Stimulated activated CD8-positive, alpha-beta memory T cell treated with anti-CD3 and anti-CD28 coated beads, Interleukin-12 subunit alpha, Interleukin-12 subunit beta, amount 100 ng/mL, for 1 hour (primary cell): ENCODE data around the gene ASCL3.
"Not testable (repeated sequence)": the region's sequence is repeated elsewhere in the genome, so short reads cannot be mapped to it uniquely, and the experiment has no call there.

ENCODE experiments used
- DNase-seq: peaks from one replicate; pipeline ENCODE4 v3.0.0-alpha.2; 2020; ENCODE audit warnings: low read depth

The ASCL3 gene

DNA sequence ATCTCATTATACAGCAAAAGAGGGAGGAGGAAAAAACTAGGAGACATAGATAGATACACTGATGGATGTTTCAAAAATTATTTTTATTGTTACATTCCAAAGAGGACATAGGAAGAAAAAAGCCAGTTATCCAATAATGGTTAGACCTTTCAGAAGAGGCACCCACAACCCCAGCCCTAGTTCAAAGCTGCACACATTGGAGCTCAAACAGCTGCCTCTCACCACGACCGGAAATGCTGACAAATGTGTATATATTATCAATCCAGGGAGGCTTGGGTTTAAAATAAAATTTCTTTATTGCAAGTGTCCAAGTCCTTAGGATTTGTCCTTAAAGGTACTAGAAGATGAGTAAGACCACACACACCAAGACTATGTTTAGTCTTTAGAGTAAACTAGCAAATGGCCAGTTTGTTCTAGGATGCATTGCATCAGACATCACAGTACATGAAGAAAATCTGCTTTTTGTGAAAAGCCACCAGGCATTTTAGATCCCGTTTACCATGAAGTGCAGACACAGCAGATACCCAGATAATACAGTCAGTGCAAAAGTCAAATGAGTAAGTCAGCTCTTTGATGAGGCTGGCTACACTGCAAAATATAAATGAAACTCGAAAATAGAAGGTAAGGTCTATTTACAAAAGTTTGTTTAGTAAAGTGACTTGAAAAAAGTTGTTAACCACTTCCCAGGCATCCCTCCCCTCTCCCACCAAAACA, 4.6 kb upstream of the ASCL3 start:
- DNase-seq = no peak

DNA sequence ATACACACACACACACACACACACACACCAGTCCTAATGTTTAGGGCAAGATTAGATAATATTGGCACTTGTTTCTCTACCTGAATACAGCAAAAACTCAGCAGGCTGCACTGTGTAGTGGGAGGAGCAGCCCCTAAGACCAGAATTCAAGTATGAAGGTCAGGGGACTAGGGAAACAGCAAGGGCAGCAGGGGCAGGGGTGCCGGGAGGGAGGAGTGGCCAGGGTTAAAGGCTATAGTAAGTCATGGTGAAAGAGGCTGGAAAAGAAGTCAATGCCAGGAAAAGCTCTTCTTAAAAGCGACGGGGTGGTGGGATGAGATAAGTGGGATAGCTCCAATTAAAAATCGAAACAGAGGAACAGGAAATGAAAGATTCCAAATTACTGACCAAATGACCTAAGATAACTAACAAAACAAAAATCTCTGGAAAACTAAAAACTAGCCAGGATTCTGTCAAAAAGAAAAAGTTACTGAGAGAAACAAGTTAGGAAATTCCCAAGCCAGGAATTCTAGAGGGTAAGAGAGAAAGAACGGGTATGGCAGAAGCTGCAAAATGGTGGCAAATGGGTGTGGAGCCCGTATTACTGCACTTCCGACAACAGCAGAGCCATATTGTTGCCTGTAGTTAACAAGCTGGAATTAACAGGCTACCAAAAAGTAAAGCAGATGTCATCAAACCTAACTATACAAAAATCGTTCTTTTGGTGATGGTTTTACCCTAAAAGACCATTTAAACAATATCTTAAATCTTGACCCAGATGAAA, 1.3 kb downstream of the ASCL3 start:
- no peak for DNase-seq

DNA sequence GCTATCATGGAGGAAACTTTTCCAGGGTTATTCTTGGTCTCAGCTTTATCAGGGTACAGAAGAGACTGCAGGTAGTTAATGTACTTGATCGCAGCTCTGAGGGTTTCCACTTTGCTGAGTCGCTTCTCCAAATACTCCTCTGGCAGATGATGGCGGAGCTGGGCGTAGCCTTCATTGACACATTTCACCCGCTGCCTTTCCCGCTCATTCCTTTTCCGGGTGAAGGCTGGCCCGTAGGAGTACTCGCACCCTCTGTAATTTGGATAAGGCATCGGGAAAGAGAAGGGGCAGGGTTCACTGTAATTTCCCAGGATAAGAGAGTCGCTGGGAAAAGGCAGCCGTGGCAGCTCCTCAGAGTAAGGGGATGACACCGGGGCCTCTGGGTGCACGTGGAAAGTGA, 5.2 kb downstream of the ASCL3 start:
- no peak for DNase-seq

- DNase-seq = no peak
Observed at GRCh38 chr11:8937159-8937558, 5.7 kb downstream of the ASCL3 start.

GRCh38 chr11:8935789-8936188, 7.0 kb downstream of the ASCL3 start:
- not testable (repeated sequence) for DNase-seq

DNA sequence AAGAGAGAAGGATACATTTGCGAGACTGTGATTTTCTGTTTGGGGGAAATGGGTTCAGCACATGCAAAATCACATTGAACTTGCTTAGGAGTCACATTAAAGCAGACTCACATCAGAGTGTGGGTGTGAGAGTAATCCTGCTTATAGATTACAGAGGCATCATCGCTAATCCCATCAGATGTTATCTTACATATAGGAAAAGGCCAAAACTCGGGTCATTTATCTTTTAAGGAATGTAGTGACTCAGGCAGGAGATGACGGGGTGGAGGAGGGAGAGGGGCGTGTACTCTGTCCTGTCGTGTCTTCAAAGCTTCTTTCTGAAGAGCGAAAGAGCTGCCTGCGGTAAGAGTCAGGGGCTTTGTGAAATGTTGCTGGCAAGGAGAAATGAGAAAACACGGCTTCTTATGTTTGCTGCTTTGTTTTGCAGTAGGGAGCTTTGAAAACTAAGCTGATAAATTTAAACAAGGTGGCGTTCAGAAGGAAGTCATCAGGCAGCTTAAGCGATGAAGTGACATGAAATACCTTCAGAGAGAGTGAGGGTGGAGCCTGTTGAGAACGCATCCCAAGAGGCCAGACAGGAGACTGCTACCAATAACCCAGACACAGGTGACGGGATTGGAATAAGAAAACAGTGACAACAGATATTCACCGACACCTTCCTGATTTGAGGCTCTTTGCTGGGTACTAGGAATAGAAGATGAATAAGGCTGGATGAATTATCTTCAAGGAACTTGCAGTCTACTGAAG, 7.9 kb downstream of the ASCL3 start:
- no peak for DNase-seq

DNA sequence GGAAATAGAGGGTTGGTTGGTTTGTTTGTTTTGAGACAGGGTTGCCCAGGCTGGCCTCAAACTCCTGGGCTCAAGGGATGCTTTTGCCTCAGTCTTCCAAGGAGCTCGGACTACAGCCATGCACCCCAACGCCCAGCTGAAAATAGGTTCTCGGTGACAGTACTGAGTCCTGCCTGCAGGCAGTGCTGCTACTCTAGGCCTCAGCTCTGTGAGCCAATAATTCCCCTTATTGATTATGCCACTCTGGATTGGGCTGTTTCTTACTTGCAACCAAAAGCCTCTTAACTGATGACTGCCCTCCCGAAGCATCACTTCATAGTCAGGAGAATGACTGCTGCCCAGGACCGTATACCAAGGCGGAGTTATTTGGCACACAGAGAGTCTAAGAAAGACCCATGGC, 8.9 kb downstream of the ASCL3 start:
- DNase-seq = no peak

- DNase-seq = no peak
Observed at GRCh38 chr11:8932564-8933180, 10.1 kb downstream of the ASCL3 start, which contains the start of gene C11orf16. C11orf16 (minus strand) TSS chr11:8932947; CDS start chr11:8932308, 639 bp downstream.

DNA sequence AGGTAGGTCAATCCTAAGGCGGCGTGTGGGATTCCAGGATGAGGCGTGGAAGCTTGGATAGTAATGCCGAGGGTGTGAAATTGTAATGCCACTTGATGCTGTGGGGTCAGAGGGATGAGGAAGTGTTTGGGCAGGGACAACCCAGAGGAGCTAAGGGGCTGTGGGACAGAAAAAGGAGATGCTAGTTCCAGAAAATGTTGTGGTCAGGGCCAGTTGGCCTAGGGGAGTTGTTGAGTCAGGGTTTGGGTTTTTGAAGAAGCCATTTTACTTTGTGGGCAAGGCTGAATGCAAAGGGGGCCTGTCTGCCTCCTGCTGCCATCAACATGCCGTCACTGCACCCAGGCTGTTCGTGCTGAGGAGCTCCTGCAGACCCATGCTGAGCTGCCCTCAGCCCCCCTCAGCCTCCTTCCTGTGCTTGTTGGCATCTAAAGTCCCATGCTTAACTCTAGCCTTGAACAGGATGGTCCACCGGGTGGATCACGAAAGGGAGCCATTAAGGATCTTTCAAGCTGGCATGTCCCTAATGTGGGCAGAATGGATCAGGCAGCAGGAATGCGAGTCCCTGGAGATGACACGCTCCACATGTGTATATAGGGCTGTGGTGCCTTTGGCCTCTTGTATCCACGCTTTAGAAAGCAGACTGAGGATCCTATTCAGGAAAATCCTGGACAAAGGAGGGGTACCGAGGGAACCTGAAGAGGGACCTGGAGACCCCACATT, 12.2 kb downstream of the ASCL3 start:
- no peak for DNase-seq

GRCh38 chr11:8928981-8929615, 13.7 kb downstream of the ASCL3 start:
- DNase-seq = no peak

DNA sequence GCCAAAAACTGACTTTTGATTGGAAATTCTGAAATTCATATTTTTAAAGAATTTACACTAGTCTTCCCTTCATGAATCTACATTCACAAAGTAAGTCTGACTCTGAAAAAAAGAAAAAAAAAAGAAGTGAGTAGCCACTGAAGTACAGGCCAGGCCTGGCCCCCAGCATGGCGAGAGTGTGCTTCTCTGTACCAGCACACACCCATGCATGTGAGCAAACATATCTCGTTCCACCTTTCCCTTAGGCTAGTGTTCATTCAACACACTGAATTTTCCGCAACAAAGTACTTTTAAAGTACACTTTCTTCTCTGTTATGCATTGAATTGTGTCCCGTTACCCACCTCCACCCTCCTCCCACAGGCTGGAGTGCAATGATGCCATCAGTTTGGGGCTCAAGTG, 14.6 kb downstream of the ASCL3 start:
- DNase-seq = no peak

DNA sequence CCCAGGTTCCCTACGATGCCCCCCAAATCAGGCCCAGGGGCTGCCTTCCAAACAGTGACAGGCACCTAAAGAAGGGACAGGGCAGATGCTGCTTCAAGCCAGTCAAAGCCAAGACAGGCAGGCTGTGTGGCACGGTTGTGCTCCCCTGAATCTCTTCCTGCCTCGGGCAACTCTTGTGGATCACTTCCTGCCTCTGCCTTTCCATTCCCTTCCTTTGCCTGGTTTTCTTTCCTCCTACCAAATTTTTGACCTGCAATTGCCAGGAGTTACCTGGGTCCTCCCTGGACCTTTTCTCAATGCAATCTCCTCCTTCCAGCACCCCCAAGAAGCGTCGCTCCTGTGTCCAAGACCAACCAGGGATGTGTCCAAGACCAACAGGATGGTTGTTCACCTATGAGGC, 15.6 kb downstream of the ASCL3 start:
- DNase-seq = no peak

- no peak for DNase-seq
Observed at GRCh38 chr11:8926236-8926635, 16.6 kb downstream of the ASCL3 start.

DNA sequence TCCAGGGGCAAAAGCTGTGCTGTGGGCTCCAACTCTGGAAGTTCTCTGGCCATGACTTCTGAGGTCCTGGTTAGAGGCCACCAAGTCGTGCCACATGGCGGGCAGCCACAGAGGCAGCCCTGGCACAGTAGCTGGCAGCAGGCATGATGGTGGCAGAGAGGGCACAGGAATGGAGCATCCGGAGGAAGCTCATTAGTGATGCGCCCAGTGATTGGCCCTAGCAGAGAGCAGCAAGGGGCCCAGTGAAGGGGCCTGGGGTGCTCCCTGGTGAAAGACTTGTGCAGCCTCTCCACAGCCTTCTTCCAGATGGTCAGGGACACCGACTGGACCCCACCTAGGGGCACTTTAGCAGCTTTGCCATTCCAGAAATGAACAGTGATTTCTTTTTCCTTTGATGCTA, 17.1 kb downstream of the ASCL3 start:
- DNase-seq = no peak

DNA sequence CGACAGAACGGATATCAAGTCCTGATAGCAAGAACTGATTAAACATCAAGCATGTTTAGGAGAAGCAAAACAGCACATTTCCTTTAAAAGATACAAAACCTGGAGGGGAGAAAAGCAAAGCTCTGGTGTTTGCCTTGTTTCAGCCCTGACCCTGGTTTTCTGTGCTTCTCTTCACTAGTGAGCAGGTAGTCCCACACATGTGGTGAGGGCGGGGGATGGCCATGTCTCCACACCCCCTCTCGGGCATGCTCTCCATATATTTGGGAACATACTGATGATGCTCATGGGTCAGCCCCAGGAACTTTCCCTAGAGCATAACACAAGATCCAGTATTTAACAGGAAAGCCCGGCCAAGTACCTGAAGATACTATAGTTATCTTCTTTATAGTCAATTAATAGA, 20.1 kb downstream of the ASCL3 start:
- DNase-seq = no peak

GRCh38 chr11:8917157-8917825, 25.5 kb downstream of the ASCL3 start:
- no peak for DNase-seq

DNA sequence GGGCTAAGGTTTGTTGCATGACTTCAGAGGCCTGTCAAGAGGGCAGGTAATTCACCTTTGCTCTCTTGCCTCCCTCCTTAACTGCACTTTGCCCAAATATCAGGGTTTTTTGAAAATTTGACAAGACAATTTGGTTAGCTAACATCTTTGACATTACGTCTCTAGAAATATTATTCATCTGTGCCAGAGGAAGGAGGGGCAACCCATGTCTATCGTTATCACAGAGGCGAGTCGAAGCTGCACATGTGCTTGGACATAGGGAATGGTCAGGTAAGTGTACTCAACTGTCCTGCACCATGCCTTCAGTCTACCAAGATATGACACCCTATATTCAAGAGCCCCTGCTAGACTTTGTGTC, 28.2 kb downstream of the ASCL3 start:
- DNase-seq = no peak

DNA sequence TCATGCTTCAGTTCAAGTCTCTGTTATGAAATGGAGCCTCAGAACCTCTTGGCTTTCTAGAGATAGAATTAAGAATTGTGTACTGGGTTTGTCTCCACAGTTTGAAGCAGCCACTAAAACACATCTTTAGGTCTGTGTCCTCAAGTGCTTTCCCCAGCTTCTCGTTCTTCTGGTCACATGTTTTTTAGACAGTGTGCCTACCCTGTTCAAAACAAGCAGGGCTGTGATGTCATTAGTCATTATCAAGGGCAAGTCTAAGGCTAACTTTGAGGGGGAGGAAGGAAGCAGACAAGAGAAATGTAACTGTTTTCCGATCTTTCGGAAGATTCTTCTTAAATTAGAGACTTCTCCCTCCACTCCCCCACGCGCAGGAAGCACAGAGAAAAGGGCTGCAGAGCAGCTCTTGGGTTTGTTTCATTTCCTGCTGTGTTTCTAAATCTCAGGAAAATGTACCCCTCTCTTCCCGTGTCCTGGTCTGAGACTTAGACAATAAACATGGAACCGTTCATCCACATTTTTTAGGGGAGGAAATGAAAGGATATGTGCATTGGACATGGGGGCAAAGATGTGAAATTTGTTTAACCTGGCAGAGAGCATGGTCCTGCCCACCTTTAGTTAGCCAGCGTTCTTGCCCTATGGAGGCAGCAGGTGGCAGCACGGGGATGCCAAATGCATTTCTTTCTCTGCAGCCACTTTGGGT, 28.7 kb downstream of the ASCL3 start:
- peak; percentile 14 for DNase-seq

GRCh38 chr11:8911029-8911823, 31.6 kb downstream of the ASCL3 start, which contains the start of gene AKIP1:
AKIP1 (plus strand) TSS chr11:8911189; CDS start chr11:8911450, 261 bp downstream.
- peak; percentile 60 for DNase-seq
